ENCODE measurements around the gene TCAP.

DNA sequence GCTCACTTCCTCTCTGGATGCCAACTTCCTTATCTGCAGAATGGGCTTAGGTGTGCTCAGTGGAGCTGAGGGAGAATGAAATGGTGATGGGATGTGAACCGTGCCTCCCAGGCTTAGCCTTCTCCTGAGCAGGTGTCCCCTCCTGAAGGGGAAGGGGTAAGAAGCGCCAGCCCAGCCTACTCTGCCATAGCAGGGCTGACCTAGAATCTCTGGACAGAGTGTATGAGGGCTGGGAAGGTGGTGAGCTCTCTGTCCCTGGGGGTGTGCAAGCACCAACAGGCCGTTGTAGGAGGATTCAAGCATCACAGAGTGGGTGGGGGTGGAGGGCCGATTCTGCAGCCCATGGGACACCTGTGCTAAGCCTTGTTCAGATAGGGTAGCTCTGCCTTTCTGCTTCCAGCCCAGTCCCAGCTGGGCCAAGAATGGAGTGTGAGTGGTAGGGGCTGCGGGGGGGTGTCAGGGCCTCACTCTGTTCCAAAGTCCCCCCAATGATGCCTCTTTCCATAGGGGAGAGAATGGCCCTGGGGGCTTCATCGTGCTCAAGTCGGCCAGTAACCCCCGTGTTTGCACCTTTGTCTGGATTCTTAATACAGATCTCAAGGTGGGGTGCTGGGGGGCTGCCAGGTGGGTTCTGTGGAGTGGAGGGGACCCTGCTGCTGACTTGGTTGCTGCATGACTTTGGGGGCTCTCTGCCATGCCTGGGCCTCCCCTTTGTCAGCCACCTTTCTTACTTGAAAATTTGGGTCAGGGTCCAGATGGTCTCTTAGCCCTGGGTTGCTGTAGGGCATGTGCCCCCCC is 3.2 kb upstream of the TCAP start:
- TF ChIP-seq, protein P1, sequence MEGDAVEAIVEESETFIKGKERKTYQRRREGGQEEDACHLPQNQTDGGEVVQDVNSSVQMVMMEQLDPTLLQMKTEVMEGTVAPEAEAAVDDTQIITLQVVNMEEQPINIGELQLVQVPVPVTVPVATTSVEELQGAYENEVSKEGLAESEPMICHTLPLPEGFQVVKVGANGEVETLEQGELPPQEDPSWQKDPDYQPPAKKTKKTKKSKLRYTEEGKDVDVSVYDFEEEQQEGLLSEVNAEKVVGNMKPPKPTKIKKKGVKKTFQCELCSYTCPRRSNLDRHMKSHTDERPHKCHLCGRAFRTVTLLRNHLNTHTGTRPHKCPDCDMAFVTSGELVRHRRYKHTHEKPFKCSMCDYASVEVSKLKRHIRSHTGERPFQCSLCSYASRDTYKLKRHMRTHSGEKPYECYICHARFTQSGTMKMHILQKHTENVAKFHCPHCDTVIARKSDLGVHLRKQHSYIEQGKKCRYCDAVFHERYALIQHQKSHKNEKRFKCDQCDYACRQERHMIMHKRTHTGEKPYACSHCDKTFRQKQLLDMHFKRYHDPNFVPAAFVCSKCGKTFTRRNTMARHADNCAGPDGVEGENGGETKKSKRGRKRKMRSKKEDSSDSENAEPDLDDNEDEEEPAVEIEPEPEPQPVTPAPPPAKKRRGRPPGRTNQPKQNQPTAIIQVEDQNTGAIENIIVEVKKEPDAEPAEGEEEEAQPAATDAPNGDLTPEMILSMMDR (conservative IDR thresholded peaks at IDR 0.05; ENCODE audit: low read depth, low read length): no peak
- no peak for TF ChIP-seq EZH2 (IDR thresholded peaks at IDR 0.05; ENCODE audit: borderline replicate concordance, low read depth, low read length, poor library complexity, severe bottlenecking)
